ENCODE measurements around the gene SPDYE6. TPM values are rescaled to one million over a fixed set of nuclear protein-coding genes. Genes with fewer than 3 reads are reported as not detected.
"Not testable (repeated sequence)": the region's sequence is repeated elsewhere in the genome, so short reads cannot be mapped to it uniquely, and the experiment has no call there.

SPDYE6 gene
- total RNA-seq, result not detected

DNA sequence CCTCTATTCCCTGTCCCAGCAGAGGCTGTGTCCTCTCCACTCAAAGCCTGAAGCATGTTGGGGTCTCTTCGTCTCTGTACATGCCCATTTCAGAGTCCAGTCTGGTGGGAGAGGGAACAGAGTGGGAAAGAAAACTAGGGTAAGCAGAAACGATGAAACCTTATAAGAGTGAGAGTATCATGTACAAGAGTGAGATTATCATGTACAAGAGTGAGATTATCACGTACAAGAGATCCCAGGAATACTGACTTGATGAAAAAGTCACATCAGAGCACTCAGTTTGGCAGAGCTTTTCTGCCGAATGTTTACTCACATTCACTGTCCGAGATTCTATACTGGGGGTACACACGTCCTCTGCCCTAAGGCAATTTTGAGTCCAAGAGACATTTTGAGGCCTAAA lies at the start of gene SPDYE6:
Gene SPDYE6, minus strand, starts transcription at position 101 of the 400 bp plus-strand sequence. CDS start 421 bp downstream, outside the sequence.
- H3K9me3 ChIP-seq; H3K4me1 ChIP-seq; H3K4me3 ChIP-seq (replicated peaks in 1 of 3); intact Hi-C loops (cut with DNase I); H3K27me3 ChIP-seq; DNase-seq; H3K36me3 ChIP-seq; H3K27ac ChIP-seq: not testable (repeated sequence)
- whole genome bisulfite sequencing, 2 donors, result no CpG with 5 or more reads among the region's 6 CpGs

DNA sequence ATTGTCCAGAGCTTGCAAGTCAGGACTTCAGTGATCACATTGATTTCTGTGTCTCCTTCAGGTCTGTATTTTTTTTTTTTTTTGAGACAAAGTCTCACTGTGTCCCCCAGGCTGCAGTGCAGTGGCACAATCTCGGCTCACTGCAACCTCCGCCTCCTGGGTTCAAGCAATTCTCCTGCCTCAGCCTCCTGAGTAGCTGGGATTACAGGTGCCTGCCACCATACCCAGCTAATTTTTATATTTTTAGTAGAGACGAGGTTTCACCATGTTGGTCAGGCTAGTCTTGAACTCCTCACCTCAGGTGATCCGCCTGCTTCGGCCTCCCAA lies 48.6 kb upstream of the SPDYE6 start:
- H3K4me1 ChIP-seq; H3K27ac ChIP-seq; DNase-seq; H3K9me3 ChIP-seq; H3K4me3 ChIP-seq (replicated peaks in 1 of 3); H3K27me3 ChIP-seq; intact Hi-C loops (cut with DNase I): not testable (repeated sequence)
- 93 to 97% methylated on average over 5 of the region's 5 CpGs for WGBS, 2 donors
- H3K36me3 ChIP-seq, result peaks cover 49 to 62% of the 10 kb centered on the region in 2 donors

DNA sequence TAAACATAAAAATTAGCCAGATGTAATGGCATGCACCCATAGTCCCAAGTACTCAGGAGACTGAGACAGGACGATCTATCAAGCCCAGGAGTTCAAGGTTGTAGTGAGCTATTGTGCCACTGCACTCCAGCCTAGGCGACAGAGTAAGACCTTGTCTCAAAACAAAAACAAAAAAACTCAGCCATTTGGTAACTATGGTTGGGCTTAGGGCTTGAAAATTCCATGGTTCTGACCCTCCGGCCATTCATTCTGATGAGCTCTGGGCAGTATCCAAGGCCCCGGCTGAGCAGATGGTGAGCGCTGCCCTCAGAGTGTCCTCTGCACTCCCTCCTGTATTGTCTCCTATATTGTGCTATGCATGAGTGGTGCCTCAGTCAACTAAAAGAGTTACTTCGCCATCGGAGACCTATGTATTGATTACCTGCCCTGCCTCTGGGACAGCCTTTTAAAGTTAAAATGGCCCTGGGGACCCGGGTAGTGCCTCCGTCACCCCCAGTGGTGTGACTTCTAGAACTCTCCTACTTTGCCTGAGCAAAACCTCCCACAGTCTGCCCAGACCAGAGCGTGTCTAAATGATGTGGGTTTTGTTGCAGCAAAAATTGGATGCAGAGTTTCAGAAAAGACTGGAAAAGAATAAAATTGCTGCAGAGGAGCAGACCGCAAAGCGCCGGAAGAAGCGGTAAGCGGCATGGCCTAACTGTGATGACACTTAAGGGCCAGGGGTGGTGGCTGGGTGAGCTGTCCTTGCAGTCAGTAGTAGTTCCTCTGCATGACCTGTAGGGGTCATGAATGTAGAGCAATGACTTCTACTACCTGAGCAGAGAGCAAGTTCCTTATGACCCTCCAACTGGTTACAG lies 48.0 kb upstream of the SPDYE6 start:
- intact Hi-C loops (cut with DNase I), result no loop called here
- peaks cover 54 to 68% of the 10 kb centered on the region in 2 donors for H3K36me3 ChIP-seq
- H3K9me3 ChIP-seq, result no peaks in the 10 kb centered on the region
- peak in 1 of 2 donors; percentile 15 for DNase-seq
- H3K4me1 ChIP-seq, result no peaks in the 10 kb centered on the region
- TF ChIP-seq CTCF (IDR thresholded peaks at IDR 0.05) (peak in 5 of 6 experiments; percentile 38 to 67 (median 51)), POLR2A (IDR thresholded peaks at IDR 0.05) (no peak)
- 79 to 81% methylated on average over 15 of the region's 15 CpGs for WGBS, 2 donors
- H3K27ac ChIP-seq, result no peak overlapping the region
- H3K4me3 ChIP-seq (replicated peaks in 1 of 3), result no peak overlapping the region
- H3K27me3 ChIP-seq, result no peaks in the 10 kb centered on the region

DNA sequence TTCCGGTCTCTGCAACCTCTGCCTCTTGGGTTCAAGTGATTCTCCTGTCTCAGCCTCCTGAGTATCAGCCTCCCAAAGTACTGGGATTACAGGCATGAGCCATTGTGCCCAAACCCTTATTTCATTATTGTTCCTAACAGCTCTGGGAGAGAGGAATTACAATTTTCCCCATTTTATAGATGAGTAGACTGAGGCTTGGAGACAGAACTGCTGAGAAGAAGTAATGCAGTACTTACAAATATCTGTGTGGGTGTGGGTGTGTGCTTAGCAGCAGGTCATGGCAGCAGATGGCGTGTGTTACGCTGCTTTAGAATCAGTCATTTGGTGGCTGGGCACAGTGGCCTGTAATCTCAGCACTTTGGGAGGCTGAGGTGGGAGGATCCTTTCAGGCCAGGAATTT lies 47.3 kb upstream of the SPDYE6 start:
- Histone ChIP-seq H3K27ac (no peak overlapping the region), H3K27me3 (no peaks in the 10 kb centered on the region), H3K9me3 (no peaks in the 10 kb centered on the region), H3K4me1 (no peaks in the 10 kb centered on the region), H3K36me3 (peaks cover 55 to 70% of the 10 kb centered on the region in 2 donors), H3K4me3 (replicated peaks in 1 of 3) (no peak overlapping the region)
- no peak for DNase-seq
- intact Hi-C loops (cut with DNase I), result no loop called here
- 96 to 99% methylated on average over 3 of the region's 3 CpGs for WGBS, 2 donors
- TF ChIP-seq POLR2A (IDR thresholded peaks at IDR 0.05) (no peak), CTCF (IDR thresholded peaks at IDR 0.05) (no peak)

GRCh38 chr7:102400360-102400759 lies 44.1 kb upstream of the SPDYE6 start:
- 87 to 89% methylated on average over 5 of the region's 5 CpGs for WGBS, 2 donors
- intact Hi-C loops (cut with DNase I), result no loop called here
- DNase-seq, result no peak
- H3K4me3 ChIP-seq (replicated peaks in 1 of 3), result no peak overlapping the region
- H3K27me3 ChIP-seq, result no peaks in the 10 kb centered on the region
- H3K4me1 ChIP-seq, result peaks cover 6 to 7% of the 10 kb centered on the region in 2 donors
- no peak overlapping the region for H3K27ac ChIP-seq
- no peaks in the 10 kb centered on the region for H3K9me3 ChIP-seq
- H3K36me3 ChIP-seq, result peaks cover 31 to 41% of the 10 kb centered on the region in 2 donors
- TF ChIP-seq POLR2A (IDR thresholded peaks at IDR 0.05), result no peak
- no peak for TF ChIP-seq CTCF (IDR thresholded peaks at IDR 0.05)

DNA sequence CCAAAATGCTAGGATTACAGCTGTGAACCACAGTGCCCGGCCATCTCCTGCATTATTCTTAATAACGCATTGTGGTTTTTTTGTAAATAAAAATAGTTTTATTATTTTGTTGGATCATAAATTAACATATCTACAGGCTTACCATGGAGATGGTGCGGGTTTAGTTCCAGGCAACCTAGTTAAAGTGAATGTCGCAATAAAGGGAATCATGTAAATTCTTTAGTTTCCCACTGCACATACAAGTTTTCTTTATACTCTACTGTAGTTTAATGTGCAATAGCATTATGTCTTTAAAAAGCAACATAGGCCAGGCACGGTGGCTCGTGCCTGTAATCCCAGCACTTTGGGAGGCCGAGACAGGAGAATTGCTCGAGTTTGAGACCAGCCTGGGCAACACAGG lies 42.3 kb upstream of the SPDYE6 start:
- TF ChIP-seq CTCF (IDR thresholded peaks at IDR 0.05) (no peak), POLR2A (IDR thresholded peaks at IDR 0.05) (no peak)
- intact Hi-C loops (cut with DNase I), result loop anchor here (10.0 kb wide), 1 partner anchor 854 kb away; no protein-coding TSS in a partner anchor
- Histone ChIP-seq H3K4me3 (replicated peaks in 1 of 3) (no peak overlapping the region), H3K4me1 (peaks cover 6 to 7% of the 10 kb centered on the region in 2 donors), H3K27me3 (no peaks in the 10 kb centered on the region), H3K36me3 (peaks cover 21 to 23% of the 10 kb centered on the region in 2 donors), H3K9me3 (no peaks in the 10 kb centered on the region), H3K27ac (no peak overlapping the region)
- no peak for DNase-seq
- WGBS, 2 donors, result 94 to 95% methylated on average over 8 of the region's 8 CpGs

Measured in thyroid gland (tissue), 4 donors.